GM12878 (cell line): ENCODE data around the gene NEK2. TPM values are rescaled to one million over a fixed set of nuclear protein-coding genes. Genes with fewer than 3 reads are reported as not detected.

Experiments
- CBFB ChIP-seq: IDR thresholded peaks from 2 replicates; pipeline ENCODE4 v1.6.1; 2016; ENCODE audit warnings: antibody characterized with exemption, low read depth
- EED ChIP-seq: sonication (generic); IDR thresholded peaks from 2 replicates; pipeline ENCODE4 v1.6.1; 2016; ENCODE audit warnings: antibody characterized with exemption, low read depth
- EP300 ChIP-seq, 2 experiments: fragments of 150-350 bp in 1 of 2; IDR thresholded peaks; 2 replicates each; pipeline ENCODE4 v1.6.1; 2011 to 2012; ENCODE audit warnings: low read depth in 2 of 2, low read length in 2 of 2, borderline replicate concordance in 1 of 2, improper control_type of control experiment in 1 of 2, inconsistent platforms in 1 of 2; ENCODE audit not compliant: control insufficient read depth in 1 of 2
- HCFC1 ChIP-seq: fragments of 150-350 bp; IDR thresholded peaks from 2 replicates; pipeline ENCODE4 v1.6.1; 2014; ENCODE audit warnings: low read length
- LARP7 ChIP-seq: fragments of 450-650 bp; IDR thresholded peaks from 2 replicates; pipeline ENCODE4 v1.6.1; 2017; ENCODE audit warnings: mild to moderate bottlenecking
- MXI1 ChIP-seq: fragments of 150-350 bp; IDR thresholded peaks from 2 replicates; pipeline ENCODE4 v1.6.1; 2011; ENCODE audit warnings: low read depth, mild to moderate bottlenecking, inconsistent platforms, low read length, improper control_type of control experiment
- NBN ChIP-seq: fragments of 450-650 bp; IDR thresholded peaks from 2 replicates; pipeline ENCODE4 v1.6.1; 2016
- NR2C2 ChIP-seq: IDR thresholded peaks from 2 replicates; pipeline ENCODE4 v1.6.1; 2011; ENCODE audit warnings: borderline replicate concordance, low read depth; ENCODE audit not compliant: control insufficient read depth, insufficient read length
- NR2F1 ChIP-seq: fragments of 450-650 bp; conservative IDR thresholded peaks from 2 replicates; pipeline ENCODE4 v1.6.1; 2017; ENCODE audit warnings: mild to moderate bottlenecking
- PAX5 ChIP-seq: IDR thresholded peaks from 2 replicates; pipeline ENCODE4 v1.6.1; 2011; ENCODE audit warnings: low read depth, low read length, borderline replicate concordance
- RAD21 ChIP-seq: IDR thresholded peaks from 2 replicates; pipeline ENCODE4 v1.6.1; 2011; ENCODE audit warnings: mild to moderate bottlenecking, low read depth, low read length, moderate library complexity; ENCODE audit not compliant: insufficient read depth
- RB1 ChIP-seq: fragments of 450-650 bp; formaldehyde crosslinking; IDR thresholded peaks from 2 replicates; pipeline ENCODE4 v1.6.1; 2017; ENCODE audit warnings: mild to moderate bottlenecking, borderline replicate concordance
- SMAD1 ChIP-seq: fragments of 450-650 bp; IDR thresholded peaks from 2 replicates; pipeline ENCODE4 v1.6.1; 2018; ENCODE audit warnings: mild to moderate bottlenecking, low read depth; ENCODE audit not compliant: partially characterized antibody
- SUZ12 ChIP-seq: fragments of 200-600 bp; sonication (generic); IDR thresholded peaks from one replicate; pipeline ENCODE4 v1.6.1; 2018; ENCODE audit warnings: antibody characterized with exemption, mild to moderate bottlenecking; ENCODE audit not compliant: unreplicated experiment
- YY1 ChIP-seq: IDR thresholded peaks from 2 replicates; pipeline ENCODE4 v1.6.1; 2011; ENCODE audit warnings: low read depth, mild to moderate bottlenecking, low read length
- polyA plus RNA-seq, 11 experiments: library from polyadenylated mRNA; depleted of rRNA in 4 of 11; unstranded in 6 of 11; stranded (reverse) in 5 of 11; fragments of >200 nt; fragmentation: Nextera tagmentation in 4 of 11; fragmentation: Illumina TruSeq in 1 of 11; extraction: Ambion mirVana in 4 of 11; extraction: Trizol in 1 of 11; gene quantifications; 1 replicate in 1 of 11; 2 replicates in 10 of 11; pipeline versions ENCODE4 v1.2.1 to v1.2.3, GENCODE V29; 2011 to 2016; ENCODE audit warnings: inconsistent platforms in 2 of 11, missing spikeins in 2 of 11, low read depth in 1 of 11
- total RNA-seq, 4 experiments: library from RNA; depleted of rRNA in 3 of 4; stranded (reverse); fragments of >200 nt in 3 of 4; fragmentation: Illumina TruSeq in 1 of 4; extraction: Trizol in 1 of 4; gene quantifications; 2 replicates each; pipeline versions ENCODE4 v1.2.1 to v1.2.3, GENCODE V29; 2013 to 2021

Gene NEK2
- total and polyA plus RNA-seq, 10 of the 15 experiments (the other 5 are each of a cell fraction or from before 2014, with no cell fraction given): 16.7 to 49.7 (median 36.9) TPM

GRCh38 chr1:211698161-211699026 is 23.0 kb upstream of the NEK2 start (continued):
- TF ChIP-seq EED: 0 out of 2 replicates have a peak, but pooled peaks have one; percentile 21
- peak; percentile 93 for TF ChIP-seq RAD21
- TF ChIP-seq MXI1: 0 out of 2 replicates have a peak, but pooled peaks have one; percentile 33
- no peak for TF ChIP-seq CBFB
- no peak for TF ChIP-seq PAX5
- TF ChIP-seq LARP7: peak; percentile 78
- peak; percentile 53 for TF ChIP-seq NR2F1
- TF ChIP-seq RB1: peak; percentile 66; the same call in 1 of the 2 replicates
- 0 out of 2 replicates have a peak, but pooled peaks have one; percentile 15 for TF ChIP-seq HCFC1
- TF ChIP-seq NR2C2: no peak
- TF ChIP-seq NBN: peak; percentile 69; the same call in 1 of the 2 replicates
- TF ChIP-seq EP300 (IDR thresholded peaks at IDR 0.05; ENCODE audit: borderline replicate concordance in 1 of 2, control insufficient read depth in 1 of 2, low read depth in 2 of 2, low read length in 2 of 2): no peak
- peak; percentile 76 for TF ChIP-seq YY1
- TF ChIP-seq SMAD1: no peak
- TF ChIP-seq SUZ12: no peak
